22Rv1 (cell line): ENCODE measurements around the gene CA10.

ENCODE experiments used
- CTCF ChIP-seq: fragments of 450-650 bp; IDR thresholded peaks from 2 replicates; pipeline ENCODE4 v1.5.1; 2017; ENCODE audit warnings: mild to moderate bottlenecking
- ZFX ChIP-seq: fragments of 450-650 bp; IDR thresholded peaks from 2 replicates; pipeline ENCODE4 v1.6.1; 2017; ENCODE audit warnings: antibody characterized with exemption, borderline replicate concordance

GRCh38 chr17:51817117-51817516, 341.4 kb downstream of the CA10 start:
- no peak for TF ChIP-seq CTCF
- TF ChIP-seq ZFX: no peak
